GM21367 (cell line): ENCODE measurements around the gene ACBD6.

Source experiments
- ATAC-seq: cut with Tn5 transposase; IDR thresholded peaks from one replicate; pipeline ENCODE4 v1.9.1; 2021; ENCODE audit not compliant: unreplicated experiment

The ACBD6 gene

DNA sequence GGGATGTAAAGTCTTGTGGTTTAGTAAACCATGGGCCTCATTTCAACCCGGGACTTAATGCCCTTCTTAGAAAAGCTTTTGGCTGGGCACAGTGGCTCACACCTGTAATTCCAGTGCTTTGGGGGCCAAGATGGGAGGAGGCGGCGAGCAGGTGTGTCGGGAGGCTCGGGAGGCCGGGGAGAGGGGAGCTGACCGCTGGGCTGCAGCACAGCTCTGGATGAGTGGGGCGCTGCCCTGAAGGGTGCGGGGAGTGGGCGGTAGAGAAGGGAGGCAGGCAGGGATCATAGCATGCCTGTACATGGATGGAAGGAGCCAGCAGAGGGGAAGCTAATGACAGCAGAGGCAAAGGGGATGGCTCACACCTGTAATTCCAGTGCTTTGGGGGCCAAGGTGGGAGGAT, 241.3 kb downstream of the ACBD6 start:
- ATAC-seq = no peak

DNA sequence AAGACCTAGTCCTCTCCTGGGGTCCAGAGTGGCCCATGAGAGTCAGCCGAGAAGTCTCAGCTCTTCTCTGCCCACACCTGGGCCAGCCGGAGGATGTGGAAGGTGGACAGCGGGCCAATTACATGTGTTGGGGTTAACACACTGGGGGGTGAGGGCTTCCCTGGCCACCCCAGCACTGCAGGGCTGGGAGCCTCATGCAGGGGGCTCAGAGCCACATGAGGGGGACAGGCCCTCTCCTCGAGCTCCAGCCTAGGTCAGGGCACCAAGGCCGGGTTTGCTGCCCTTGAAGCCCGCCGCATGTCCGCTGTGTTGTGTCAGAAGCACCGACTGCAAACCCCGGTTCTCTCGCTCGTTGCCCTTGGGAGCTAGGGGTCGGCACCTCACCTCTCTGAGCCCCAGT, 241.8 kb downstream of the ACBD6 start:
- no peak for ATAC-seq

DNA sequence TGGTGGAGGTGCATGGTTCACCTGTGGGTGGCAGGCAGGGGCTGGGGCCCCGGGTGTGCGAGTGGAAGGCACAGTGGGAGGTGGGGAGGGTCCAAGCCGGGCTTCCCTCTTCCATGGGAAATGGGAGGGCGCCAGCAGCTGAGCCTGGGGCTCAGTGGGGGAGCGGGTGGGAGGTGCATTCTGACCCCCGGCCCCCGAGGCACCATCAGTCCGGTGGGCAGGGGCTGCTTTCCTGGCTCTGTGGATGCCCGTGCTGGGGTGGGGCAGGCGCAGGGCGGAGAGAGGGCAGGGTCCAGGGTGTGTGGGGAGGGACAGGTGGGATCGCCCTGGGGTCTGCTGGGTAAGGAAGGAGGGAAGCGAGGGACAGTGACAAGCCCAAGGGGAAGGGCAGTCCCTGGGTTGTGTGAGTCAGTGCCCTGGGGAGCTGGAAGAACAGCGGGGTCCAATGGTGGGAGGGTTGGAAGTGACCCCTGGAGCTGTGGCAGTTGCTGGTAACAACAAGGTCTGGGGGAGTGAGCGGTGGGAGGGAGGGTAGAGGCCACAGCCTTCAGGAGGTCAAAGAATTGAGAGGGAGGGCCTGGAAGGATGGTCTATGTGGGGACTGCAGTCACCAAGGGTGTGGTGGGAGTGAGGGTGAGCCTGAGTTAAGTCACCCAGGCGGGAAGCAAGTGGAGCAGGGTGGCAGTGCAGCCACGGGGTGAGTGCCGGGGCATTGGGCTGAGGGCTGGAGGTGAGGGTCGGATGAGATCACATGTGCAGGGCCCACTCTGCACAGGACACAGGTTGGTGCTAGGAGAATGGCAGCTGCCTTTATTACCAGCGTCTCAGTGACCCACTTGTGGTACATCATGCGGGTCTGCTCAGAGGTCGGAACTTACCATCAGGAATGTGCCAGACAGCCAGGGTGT, 242.7 kb downstream of the ACBD6 start:
- no peak for ATAC-seq

DNA sequence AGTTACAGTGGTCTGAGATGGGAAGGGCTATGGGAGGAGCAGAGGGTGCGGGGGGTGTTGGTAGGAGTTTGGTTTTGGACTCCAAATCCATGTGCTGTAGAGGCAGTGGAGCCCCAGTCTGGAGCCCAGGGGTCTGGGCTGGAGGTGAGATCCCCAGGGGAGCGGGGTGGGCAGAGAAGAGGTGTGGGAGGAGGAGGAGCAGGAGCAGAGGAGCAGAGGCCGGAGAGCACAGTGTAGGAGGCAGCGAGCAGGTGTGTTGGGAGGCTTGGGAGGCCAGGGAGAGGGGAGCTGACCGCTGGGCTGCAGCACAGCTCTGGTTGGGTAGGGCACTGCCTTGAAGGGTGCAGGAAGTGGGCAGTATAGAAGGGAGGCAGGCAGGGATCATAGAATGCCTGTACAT, 243.4 kb downstream of the ACBD6 start:
- no peak for ATAC-seq

DNA sequence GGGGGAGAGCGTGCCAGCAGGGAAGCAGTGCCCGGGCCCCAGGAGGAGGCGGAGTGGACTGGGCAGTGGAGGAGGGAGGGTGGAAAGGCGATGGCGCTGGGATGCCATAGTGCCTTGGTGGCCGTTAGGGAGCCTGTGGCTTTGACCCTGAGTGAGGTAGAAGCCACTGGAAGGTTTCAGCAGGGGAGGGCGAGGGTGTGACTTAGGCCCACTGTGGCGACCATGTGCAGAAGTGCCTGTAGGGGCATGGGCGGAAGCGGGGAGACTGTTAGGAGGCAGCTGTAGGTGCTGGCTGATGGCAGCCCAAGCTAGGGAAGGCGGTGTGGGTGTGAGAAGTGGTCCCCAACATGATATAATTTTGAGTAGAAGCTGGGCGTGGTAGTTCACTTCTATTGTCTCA, 244.1 kb downstream of the ACBD6 start:
- no peak for ATAC-seq

DNA sequence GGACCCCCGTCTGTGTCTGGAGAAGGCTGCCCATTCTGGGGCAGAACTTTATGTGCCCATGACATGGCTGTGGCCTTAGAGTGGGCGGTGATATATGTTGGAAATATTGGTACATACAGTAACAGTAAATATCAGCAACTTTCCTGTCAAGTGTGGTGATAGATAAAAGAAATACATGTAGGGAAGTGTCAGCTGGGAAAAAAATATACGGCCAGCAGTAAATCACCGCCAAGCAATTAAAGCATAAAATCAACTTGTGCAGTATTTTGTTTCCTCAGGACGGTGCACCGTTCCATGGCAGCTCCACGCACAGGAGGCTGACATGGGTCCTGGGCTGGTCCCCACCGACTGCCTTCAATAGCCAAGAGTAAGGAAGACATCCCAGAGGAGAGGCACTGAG, 244.9 kb downstream of the ACBD6 start:
- no peak for ATAC-seq

DNA sequence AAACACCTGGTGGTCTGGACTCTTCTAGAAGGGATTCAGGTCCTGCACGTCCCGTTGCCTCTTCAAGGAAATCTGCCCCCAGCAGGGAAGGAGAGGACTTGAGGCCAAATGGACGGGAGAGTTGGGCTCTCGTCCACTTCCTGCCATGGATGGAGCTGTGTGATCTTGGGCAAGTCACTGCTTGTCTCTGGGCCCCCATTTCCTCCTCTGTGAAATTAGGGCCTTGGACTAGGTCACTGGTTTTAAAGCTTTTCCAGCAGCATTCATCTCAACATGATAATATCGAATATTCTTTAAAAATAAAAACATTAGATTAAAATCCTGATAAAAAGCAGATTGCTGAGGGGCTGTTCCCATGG, 245.4 kb downstream of the ACBD6 start:
- ATAC-seq = no peak

DNA sequence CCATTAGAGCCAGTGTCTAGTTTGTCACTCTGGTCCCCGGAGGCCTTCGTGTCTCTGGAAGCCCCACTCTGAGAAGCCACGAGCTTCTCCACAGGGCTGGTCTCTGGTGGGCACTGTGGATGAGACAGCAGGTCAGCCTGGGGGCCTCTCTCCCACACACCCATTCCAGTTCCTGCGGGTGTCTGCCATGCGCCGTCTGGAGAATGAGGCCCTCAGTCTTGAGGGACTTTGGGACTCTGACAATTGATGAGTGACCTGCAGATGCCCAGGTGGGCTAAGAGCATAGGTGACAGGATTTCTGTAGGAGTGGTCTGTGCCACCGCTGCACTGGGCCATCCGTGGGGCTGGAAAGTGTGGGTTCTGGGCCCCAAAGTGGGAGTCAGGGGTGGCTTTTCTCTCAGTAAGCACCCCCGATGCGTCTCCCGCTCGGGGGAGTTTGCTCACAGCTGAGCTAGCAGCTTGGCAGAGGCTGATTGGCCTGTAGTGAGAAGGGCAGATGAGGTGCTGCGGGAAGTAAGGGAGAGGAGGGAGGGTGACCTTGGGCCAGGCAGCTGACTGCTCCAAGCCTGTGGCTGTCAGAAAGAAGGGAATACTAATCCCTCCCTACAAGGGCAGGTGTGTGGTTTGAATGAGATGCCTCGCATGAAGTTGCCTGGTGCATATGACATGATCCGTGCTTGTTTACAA, 245.9 kb downstream of the ACBD6 start:
- no peak for ATAC-seq

DNA sequence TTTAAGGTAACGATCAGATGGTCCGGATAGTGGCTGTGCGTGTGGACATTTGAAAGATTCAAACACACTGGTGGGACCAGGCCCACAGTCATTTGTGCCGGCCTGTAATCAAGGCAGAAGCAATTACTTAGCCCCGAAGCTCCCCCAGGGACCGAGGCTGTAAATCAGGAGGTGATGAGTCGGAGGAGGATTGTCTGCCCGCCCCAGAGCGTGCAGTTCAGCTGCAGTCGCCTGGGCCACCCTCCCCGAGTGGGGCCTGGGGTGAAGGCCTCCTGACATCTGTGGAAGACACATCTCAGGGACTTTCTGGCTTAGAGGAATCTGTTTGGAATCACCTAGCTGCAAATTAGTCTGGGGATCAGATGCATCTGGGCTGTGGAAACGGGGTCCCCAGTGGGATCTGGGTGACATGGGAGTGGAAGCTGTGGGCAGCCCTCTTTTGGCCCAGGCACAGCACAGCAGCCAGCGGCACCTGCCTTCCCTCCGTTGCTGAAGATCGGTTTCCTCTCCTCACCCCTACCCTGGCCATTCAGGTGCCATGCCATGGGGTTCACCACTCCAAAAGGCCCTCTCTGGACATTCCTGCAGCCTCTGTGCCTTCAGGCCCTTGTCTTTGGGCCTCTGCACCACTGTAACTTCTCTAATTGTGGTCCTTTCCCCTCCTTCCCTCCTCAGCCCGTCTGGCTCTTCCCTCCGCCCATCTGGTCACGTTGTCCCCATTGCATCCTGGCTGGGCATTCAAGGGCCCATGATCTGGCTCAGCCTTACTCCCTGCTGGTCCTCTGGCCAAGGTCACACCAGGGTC, 246.6 kb downstream of the ACBD6 start:
- no peak for ATAC-seq

DNA sequence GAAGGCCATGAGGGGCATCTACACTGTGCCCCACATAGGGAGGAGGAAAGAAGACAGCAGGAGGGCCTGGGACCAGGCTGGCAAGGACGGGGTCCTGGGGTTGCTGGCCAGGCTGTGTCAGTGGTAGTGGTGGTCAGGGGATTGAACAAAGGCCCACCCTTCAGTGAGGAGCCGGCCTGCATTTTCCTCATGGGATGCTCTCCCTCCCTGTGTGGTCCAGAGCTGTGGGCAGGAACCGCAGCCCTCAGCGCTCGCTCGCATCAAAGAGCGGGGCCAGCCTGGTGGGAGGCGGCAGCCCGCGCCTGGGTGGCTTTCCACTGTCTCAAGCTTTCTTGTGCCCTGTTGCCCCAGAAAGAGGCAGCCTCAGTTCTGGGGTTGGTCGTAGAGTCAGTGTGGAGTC, 247.5 kb downstream of the ACBD6 start:
- ATAC-seq = no peak

DNA sequence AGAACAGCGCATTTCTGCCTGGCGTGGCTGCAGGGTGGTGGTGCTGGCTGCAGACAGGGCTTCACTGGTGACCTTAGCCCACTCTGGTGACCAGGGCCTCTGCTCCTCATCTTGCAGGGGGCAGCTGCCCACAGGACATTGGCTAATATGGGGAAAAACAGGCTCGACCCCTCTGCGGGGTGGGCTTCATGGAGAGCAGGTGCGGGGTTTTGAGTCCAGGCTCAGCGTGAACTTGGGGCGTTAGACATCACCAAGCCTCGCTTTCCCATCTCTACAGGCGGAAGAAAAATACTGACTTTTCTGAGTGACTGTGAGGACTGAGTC, 247.9 kb downstream of the ACBD6 start:
- no peak for ATAC-seq

DNA sequence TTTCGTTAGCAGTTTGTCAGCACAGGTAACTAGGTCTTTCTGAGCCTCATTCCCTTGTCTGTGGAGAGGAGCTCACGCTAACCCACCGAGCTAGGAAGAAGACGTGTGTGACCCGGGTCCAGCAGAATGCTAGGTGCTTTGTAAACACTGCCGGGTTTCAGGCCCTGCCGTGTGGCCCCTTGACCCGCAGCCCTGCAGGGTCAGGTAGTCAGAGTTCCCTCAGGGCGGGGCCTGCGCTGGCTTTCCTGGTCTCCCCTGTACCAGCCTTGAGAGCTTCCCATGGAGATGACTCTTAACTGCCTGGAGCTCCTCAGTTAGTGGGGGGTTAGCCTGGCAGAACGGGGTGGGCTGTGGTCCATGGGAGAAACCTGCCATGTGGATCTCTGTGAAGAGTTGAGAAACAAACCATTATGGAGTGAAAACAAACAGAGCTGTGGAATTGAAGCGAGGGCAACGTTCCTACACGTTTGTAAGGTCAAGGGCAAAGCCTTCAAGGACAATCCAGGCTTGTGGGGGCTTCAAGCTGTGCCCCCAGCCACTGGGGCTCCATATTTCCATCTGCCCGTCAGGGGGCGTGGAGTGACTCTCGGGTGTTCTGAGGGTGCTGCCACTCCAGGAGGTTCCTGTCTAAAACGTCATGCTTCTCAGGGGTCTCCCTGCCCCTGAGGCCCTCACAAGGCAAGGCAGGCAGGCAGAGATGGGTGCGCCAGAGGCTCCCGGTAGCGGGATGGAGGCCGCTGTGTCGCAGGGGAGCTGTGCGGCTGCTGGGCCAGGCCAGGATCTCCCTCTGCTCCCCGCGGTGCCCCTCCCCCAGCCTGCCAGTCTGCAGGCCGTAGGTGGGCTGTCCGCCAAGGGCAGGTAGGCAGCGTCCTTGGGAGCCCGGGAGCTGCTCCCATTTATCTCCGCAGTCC, 248.5 kb downstream of the ACBD6 start:
- ATAC-seq = no peak

DNA sequence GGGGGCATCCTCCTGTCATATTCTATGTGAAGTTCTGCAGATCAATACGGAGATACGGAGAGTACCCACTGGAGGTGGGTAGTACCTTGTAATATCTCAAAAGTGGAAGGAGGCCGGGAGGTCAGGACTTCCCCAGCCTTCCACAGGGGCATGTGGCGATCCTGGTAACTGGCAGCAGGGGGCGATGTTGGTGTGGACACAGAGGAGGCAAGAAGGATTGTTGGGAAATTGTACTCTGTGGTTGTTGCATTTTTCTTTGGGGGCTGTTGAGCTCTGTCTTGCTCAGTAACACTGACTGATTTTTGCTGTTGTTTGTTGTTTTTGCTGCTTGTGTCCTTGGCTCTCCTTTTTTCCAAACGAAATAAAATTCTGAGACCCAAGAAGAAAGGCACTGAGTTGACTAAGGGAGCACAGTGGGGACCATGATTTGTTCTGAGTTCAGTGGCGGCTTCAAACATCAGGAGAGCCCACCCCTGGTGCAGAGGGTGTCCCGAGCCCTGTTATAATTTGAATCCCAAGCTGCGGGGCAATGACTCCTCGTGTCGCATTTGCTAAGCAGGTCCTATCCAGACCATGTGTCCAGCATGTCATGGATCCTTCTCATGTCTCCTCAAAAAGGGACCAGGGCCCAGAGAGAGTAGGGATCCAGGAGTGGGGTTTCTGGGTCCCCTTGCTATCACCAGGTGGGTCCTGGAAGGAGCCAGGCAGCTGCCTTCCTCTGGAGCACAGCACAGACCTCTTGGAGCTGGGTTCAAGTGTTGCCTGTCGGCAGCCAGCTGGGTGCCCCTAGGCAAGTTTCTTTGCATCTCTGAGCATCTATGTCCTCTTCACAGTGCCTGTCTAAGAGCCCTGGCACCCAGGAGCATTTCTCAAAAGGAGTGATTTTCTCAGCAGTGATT, 249.5 kb downstream of the ACBD6 start:
- ATAC-seq = no peak

DNA sequence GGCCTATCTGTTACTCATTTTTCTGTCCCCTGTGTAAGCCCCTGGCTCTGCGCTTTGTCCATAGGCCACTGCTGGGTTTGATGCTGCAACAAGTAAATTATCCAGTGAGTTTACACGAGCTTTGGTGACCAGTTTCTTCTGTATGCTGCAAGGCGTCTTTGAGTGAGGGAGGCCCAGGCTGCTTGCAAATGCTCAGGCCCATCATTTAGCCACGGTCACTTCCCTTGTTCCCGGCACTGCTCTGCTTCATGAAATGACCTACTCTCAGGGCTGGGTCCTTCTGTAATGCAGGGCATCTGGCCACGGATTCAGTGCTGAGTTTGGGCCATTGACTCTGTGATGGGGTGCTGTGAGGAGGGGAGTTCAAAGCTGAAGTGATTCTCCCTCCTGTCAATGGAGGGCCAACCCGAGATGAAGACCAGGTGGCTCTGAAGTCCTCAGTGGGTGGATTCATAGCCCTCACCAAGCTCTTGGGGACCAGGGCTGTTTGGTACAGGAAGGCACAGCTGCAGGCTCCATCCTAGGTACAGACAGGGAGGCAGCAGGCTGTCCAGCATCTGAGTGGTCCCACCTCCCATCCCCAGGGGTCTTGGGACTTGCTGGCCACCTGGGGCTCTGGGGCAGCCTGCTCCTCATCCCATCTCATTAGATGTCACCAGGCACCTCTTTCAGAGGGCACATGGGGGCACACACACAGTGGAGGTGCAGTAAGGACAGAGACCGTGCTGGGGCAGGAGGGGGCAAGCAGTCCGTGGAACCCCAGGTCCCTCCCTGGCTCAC, 250.7 kb downstream of the ACBD6 start:
- no peak for ATAC-seq

DNA sequence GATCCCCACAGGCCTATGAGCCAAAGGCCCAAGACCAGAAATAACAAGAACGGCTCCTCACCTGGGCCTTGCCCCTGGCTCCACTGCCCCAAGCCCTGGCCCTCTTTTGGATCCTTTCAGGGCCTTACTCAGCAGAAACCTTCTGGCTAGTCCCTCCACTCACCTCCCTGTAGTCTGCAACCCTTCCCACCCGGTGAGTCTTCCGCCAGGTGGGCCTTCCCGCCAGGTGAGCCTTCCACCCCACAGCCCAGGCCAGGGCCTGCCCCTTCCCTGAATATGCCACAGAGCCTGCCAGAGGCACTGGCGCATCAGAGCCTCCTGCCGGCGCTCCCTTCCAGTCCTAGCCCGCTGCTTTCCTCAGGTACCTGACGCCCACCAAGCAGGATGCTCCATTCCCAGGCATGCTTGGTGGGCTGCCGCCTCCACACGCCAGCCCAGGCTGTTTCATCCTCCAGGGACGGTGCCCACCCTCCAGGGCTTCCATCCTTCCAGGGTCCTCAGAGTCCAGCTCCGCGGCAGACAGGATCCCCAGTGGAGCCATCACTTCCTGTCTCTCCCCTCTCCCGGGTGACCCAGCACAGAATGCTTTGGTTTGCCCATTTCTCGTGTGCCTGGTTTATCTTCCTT, 251.4 kb downstream of the ACBD6 start:
- no peak for ATAC-seq

DNA sequence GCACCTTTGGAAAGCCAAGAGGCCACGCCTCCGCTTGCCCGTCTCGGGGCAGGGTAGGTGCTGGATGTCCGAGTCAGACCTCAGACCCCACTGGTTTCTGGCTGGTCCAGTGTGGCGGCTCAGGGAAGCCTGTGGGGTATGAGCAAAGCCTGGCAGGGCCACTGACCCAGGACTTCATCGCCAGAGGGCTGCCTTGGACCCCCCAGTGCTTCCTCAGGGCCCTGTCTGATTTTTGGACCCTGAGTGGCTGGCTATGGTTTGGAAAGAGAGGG, 251.9 kb downstream of the ACBD6 start:
- ATAC-seq = no peak

DNA sequence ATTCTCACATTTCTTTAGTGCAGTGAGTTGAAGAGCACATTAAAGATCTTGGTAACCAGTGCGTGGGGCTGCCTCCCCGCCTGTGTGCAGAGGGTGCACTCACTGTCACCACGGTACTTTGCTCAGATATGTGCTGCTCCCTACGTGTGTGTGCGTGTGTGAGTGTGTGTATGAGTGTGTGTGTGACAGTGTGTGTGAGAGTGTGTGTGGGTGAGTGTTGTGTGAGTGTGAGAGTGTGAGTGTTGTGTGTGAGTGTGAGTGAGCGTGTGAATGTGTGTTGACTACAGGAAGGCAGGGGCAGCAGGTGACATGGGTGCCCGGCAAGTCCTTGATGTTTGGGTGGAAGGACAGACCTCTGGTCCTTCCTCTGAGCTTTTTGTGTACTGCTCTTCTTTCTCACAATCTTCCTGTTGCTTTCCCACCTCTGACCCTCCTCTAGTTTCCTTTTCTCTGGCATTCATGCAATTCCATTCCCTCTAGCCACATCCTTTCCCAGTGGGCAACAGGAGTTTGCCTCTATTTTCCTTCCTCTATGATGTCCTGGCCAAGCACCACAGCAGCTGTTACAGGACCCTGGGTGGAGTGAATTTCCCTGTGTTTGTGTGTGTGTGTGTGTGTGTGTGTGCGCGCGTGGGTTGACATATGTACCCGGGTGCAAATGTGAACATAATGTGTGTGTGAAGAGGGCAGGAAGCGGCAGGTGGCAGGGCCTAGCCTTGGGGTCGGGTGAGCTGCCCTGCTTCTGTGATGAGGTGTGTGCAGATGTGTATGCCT, 252.5 kb downstream of the ACBD6 start:
- ATAC-seq = no peak
